GM19239 (cell line): ENCODE measurements around the gene BACH1.
A peak's percentile ranks its signal among the peaks of the same experiment; 100 is the strongest.

Experiments
- DNase-seq: peaks from one replicate; pipeline ENCODE4 v3.0.0; 2011; ENCODE audit warnings: low spot score; ENCODE audit not compliant: insufficient read length
- FAIRE-seq: peaks from 2 replicates; lab custom pipeline; 2011; peaks lifted over from hg19 to GRCh38; lab: Jason Lieb, UNC

BACH1 gene

DNA sequence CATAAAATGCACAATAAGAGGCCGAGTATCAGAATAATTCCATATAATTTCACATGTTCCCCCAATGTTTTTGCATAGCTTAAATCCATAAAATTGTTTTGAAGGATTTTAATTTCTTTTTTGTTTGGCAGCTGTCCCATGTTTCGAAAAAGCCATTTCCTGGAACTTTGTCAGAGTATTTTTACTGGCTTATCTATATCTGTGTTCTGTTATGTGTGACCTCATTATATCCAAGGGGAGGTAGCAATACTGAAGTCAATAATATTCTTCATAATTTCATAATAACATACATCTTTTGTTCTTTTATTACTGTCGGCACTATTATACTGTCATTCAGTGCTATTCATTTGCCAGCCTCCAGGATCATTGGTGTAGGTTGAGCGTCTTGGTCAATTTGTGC, 9.4 kb upstream of the BACH1 start:
- DNase-seq: no peak
- FAIRE-seq: no peak

- no peak for DNase-seq
- FAIRE-seq: no peak
Observed at GRCh38 chr21:29290240-29290639, 8.5 kb upstream of the BACH1 start.

DNA sequence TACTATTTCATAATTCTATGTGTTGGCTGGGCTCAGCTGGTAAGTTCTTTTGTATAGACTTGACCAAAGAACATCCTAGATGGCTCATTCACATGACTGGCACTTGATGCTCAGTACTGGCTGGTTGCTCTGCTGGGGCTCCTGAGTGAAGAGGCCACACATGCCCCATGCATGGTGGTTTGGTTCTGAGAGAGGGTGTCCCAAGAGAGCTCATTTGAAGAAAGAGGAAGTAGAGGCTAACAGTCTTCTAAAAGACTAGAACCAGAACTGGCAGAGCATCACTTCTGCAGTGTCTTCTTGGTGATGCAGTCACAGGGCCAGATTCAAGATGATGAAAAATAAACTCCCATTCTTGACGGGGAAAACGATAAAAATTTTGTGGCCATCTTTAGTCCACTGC, 5.2 kb upstream of the BACH1 start:
- FAIRE-seq (peak; percentile 73), DNase-seq (peak; percentile 48)

DNA sequence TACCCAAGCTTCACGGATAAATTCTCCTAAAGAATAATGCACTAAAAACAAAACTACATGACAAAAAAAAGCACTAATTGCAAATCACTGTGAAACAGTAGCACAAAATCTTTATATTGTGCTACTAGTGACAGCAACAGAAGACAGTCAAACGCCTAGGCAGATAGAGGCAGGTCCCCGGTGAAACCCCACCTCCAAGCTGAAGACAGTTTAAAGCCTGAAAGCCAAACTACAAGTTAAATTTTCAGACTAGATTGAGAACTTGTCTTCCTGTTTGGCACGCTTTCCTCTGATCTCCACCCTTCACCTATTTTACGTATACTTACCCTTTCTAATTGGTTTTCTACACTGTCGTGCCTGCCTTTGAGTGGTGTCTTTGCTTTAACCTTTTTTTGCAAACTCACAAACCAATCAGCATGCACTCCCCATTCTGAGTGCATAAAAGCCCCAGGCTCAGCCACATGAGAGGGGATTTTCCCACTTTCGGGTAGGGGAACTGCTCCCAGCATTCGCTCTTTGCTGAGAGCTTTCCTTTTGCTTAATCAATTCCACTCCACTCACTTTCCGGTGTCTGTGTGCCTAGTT, 3.6 kb upstream of the BACH1 start:
- DNase-seq: no peak
- FAIRE-seq: peak; percentile 28

DNA sequence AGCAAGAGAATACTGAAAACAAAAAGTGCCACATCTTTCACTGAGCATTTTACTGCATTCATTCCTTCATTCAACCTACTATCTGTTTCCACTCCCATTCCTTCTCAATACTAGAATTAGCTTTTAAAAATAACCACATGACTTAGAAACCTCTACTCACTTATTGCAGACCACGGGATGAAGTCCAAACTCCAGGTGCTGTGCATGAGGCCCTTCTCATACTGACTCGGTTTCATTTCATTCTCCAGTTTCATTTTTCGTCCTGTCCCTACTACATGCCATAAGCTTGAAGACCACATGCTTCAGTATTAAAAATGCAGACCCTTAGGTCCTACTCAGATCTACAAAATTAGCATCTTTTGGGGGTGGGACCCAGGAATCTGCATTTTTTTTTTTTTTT, 2.3 kb upstream of the BACH1 start:
- DNase-seq (no peak), FAIRE-seq (no peak)

DNA sequence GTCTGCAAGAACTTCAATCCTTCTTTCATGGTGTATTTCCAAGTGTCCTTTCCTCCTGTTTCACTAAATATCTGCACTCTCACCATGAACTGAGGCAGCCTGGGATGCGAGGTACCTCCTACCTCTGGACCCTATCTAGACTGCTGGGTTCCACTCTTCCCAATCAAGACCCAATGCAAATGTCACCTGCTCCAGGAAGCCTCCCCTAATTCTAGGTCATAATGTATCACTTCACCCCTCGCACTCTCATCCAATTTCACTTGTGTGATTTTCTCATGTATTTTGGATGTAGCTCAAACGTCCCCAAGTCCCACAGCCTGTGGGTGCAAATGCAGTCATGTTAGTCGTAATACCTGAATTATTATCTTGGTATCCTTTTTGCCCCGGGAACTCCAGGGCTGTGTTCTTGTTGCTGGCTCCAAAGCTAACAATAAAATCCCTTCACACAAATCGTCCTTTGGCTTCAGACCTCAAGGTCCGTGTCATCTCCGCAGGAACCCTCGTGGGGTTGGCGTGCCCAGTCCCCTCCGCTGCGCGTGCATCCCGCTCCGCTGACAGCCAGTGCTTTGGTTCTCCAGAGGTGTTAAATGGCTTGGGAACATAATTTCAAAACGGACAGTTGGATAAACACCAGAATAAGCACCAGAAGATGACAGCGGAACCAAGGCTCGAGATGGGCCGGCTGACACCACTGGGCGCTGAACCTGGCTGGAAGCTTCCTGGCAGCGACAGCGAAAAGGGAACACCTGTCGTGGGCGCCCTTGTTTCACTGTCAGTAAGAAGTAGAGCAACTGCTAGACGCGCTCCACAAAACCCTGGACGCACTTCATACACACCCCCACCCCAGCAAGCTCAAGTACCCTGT, 1.0 kb upstream of the BACH1 start:
- DNase-seq (no peak), FAIRE-seq (no peak)

GRCh38 chr21:29299046-29299915, 559 bp downstream of the BACH1 start:
- no peak for DNase-seq
- no peak for FAIRE-seq

GRCh38 chr21:29299916-29300806, 1.4 kb downstream of the BACH1 start:
- FAIRE-seq (no peak), DNase-seq (peak; percentile 30)

DNA sequence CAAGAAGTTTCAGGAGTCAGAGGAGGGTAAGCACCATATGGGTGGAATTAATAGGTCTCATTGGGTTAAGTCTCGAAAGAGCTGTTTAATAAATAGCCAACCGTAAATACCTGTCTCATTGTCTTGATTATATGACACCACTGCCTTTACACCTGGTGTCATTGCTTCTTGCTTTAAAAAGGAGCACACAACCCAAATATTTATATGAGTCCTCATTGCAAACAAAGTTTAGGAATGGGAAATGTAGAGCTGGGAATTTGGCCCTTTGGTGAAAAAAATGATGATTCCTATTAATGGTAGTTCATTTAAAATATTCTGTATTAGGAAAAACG, 2.1 kb downstream of the BACH1 start:
- FAIRE-seq: peak; percentile 98
- DNase-seq: peak; percentile 60

DNA sequence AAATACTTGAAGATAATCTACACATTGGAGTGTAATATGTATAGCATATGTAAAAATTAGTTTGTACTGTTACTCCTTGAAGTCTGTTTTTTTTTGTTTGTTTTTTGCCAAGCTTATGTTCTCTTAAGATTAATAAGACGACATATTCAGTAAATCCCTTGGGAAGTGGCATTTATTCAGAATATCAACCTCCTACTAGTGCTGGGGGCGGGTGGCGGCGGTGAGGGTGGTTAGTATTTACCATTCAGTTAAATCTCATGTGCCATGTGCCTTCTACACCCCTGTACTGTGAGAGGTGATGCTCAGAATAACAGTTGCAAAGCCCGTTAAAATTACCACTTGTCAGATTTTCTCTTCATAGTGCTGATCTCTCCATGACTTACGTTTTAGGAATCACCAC, 3.0 kb downstream of the BACH1 start:
- FAIRE-seq (peak; percentile 28), DNase-seq (no peak)

- FAIRE-seq (peak; percentile 52), DNase-seq (no peak)
Observed at GRCh38 chr21:29302359-29302875, 3.7 kb downstream of the BACH1 start.

DNA sequence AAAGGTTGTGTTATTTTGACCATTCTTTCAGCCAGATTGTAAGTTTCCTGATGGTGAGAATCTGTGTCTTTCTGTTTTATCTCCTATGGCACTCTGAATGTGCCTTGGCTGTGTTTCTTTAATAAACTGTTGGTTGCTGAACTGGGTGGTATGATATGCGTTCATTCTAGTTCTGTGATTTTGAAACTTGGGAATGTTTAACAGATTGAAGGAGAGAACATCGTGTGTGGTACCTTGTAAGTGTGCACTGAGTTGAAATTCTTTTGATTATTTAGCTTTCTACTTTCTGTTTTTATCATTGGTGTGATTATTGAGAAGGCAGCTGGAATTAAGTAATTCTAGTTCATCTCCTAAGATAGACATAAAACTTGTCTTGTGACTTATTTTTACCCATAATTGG, 4.6 kb downstream of the BACH1 start:
- DNase-seq (no peak), FAIRE-seq (no peak)

DNA sequence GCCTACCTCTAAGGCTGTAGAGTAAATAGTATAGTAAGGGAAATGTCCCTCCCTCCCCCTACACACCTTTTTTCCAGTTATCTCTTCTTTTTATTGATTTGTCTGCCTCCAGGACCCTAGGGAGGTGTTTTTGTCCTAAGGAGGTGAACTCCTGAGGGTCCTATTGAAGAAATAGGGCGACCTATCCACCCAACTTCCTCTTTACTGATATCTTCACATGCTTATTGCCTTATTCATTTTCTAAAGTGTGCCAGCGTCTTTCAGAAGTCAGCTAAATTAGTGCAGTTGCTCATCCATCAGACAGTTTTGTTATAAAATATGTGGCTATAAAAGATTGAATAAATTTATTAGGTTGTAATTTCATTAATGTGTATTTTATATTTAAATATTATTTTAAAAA, 5.9 kb downstream of the BACH1 start:
- FAIRE-seq (no peak), DNase-seq (no peak)

DNA sequence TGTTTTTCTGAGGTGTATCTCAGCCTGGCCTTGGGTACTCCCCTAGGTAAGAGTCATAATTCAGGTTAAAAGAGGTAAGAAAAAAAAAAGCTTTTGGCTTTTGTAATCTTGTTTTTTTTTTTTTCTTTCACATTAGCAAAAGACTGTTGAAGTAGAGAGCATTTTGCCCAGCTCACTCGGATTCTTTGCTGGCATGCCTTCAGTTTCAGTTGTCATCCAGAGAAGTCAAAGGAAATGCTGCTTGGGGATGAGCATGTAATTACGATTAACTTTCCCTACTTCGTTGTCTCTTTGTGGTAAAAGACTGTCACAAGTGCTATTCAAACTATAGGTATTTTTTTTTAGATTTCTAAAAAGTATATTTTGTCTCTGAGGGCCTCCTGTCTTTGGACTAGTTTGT, 6.3 kb downstream of the BACH1 start:
- FAIRE-seq (peak; percentile 23), DNase-seq (no peak)

DNA sequence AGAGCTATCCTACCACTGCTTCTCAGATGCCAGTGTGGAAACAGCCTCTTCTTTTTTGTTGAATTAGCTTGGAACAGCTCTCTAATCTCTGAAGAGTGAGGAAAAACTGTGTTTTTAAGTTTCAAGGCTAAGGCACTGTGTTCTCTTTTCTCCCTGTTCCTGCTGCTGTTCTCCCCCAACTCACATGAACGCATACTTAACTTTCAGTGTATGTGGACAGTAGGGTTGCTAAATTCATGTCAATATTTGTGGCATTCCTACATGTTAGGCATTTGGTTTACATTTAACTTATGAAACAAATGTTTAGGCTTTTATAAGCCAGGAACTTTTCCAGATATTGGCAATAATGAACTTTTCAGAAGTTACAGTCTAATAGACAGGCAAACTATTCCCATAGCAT, 6.8 kb downstream of the BACH1 start:
- FAIRE-seq: peak; percentile 77
- DNase-seq: no peak

- FAIRE-seq: peak; percentile 68
- DNase-seq: no peak
Observed at GRCh38 chr21:29306920-29307319, 8.2 kb downstream of the BACH1 start.

DNA sequence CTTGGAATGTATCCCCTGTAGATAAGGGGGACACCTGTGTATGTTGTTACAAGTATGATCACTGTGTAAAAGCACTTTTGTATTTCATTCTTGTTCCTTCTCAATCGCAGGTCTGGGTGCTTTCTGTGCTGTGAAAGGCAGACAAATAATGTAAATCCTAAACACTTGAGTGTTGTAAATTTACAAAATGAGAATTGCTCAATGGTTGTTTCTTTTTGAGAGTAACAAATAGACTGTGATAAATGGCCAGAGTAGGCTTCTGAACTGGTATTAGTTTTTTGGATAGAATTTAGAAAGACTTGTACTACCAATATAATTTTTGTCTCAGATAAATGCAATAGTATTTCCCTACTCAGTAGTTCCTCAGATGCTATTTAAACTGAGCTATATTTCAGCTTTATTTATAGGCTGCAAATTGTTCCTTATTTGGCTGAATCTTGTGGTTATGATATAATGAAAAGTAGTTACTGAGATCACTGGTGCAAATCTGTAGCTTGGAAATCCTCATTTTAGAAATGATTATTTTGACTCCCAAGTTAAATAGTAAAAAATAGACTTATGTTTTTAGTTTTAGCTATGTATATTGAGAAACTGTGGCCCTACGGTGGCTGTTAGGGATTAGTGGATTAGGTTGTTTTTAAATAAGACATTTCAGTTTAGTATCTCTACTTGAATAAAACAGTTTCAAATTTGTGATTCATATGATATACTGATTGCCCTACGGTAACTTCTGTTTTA, 9.2 kb downstream of the BACH1 start:
- FAIRE-seq (no peak), DNase-seq (no peak)

DNA sequence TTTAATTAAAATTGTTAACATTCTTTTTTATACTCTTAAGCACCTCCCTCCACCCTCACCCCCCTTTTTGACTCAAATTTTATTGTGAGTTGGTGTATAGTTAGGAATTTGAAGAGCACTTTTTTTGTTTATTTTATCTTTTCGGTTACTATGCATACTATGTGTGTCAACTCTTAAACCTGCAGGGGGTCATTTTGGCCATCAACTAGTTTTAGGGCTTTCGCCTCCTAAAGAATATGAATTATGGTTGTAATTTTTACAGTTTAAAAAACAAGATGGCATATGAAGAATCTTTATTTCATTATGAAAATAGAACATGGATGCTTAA, 9.7 kb downstream of the BACH1 start:
- DNase-seq (no peak), FAIRE-seq (no peak)

GRCh38 chr21:29309703-29310102, 11.0 kb downstream of the BACH1 start:
- FAIRE-seq (no peak), DNase-seq (no peak)
